K562 (cell line): Measurements from ENCODE around the gene SPI1. TPM values are rescaled to one million over a fixed set of nuclear protein-coding genes. Genes with fewer than 3 reads are reported as not detected.

Experiments used
- ETV5 ChIP-seq: sonication (generic); formaldehyde crosslinking; IDR thresholded peaks from 2 replicates; pipeline ENCODE4 v1.4.0; 2020; ENCODE audit warnings: low read depth, mild to moderate bottlenecking, missing genetic modification reagents
- EZH2 ChIP-seq: IDR thresholded peaks from 2 replicates; pipeline ENCODE4 v1.6.1; 2012; ENCODE audit warnings: low read depth, mild to moderate bottlenecking, inconsistent platforms, low read length, borderline replicate concordance
- FIP1L1 ChIP-seq: fragments of 200-400 bp; formaldehyde crosslinking; IDR thresholded peaks from 2 replicates; pipeline ENCODE4 v1.6.1; 2018; ENCODE audit warnings: mild to moderate bottlenecking, low read depth, low read length; ENCODE audit not compliant: poor library complexity, severe bottlenecking
- MTF1 ChIP-seq: fragments of 250-450 bp; sonication (Bioruptor Pico); IDR thresholded peaks from 2 replicates; pipeline ENCODE4 v1.9.0; 2021; ENCODE audit warnings: moderate library complexity, mild to moderate bottlenecking, inconsistent platforms, borderline replicate concordance
- NFATC3 ChIP-seq: fragments of 450-650 bp; IDR thresholded peaks from 2 replicates; pipeline ENCODE4 v1.6.1; 2017; ENCODE audit warnings: mild to moderate bottlenecking
- RBM25 ChIP-seq: fragments of 200-400 bp; formaldehyde crosslinking; IDR thresholded peaks from 2 replicates; pipeline ENCODE4 v1.6.1; 2018; ENCODE audit warnings: low read length, low read depth, moderate library complexity; ENCODE audit not compliant: severe bottlenecking
- SOX6 ChIP-seq: fragments of 450-650 bp; IDR thresholded peaks from 2 replicates; pipeline ENCODE4 v1.6.1; 2014; ENCODE audit warnings: mild to moderate bottlenecking
- SRF ChIP-seq, 2 experiments: fragments of 250-450, 450-650 bp in 1 of 2; sonication (Bioruptor Pico) in 1 of 2; sonication (generic) in 1 of 2; formaldehyde crosslinking; IDR thresholded peaks; 2 replicates each; pipeline versions ENCODE4 v1.5.0 to v1.5.1; 2020 to 2022; ENCODE audit warnings: mild to moderate bottlenecking in 1 of 2, missing genetic modification reagents in 1 of 2
- THRA ChIP-seq: fragments of 450-650 bp; IDR thresholded peaks from 2 replicates; pipeline ENCODE4 v1.6.1; 2017; ENCODE audit warnings: mild to moderate bottlenecking, moderate library complexity
- ZKSCAN1 ChIP-seq: fragments of 150-350 bp; IDR thresholded peaks from 2 replicates; pipeline ENCODE4 v1.6.1; 2016; ENCODE audit warnings: low read depth, low read length
- ZNF174 ChIP-seq: fragments of 250-450 bp; sonication (Bioruptor Pico); IDR thresholded peaks from 2 replicates; pipeline ENCODE4 v1.4.0; 2020; ENCODE audit warnings: mild to moderate bottlenecking
- ZNF175 ChIP-seq: fragments of 200-800 bp; sonication (Bioruptor generic); IDR thresholded peaks from 2 replicates; pipeline ENCODE4 v1.6.1; 2016; ENCODE audit warnings: low read depth, mild to moderate bottlenecking, missing genetic modification characterization, missing compliant biosample characterization
- ZNF24 ChIP-seq: fragments of 450-650 bp; IDR thresholded peaks from 2 replicates; pipeline ENCODE4 v1.6.1; 2016
- ZNF3 ChIP-seq: fragments of 250-450 bp; sonication (Bioruptor Pico); IDR thresholded peaks from 2 replicates; pipeline ENCODE4 v1.5.0; 2021; ENCODE audit warnings: mild to moderate bottlenecking, moderate library complexity
- ZNF584 ChIP-seq: fragments of 200-800 bp; sonication (Bioruptor generic); IDR thresholded peaks from 2 replicates; pipeline ENCODE4 v1.6.1; 2016; ENCODE audit warnings: low read depth, mild to moderate bottlenecking, missing genetic modification characterization, missing compliant biosample characterization
- ZNF699 ChIP-seq: fragments of 250-450 bp; sonication (Bioruptor Pico); IDR thresholded peaks from 2 replicates; pipeline ENCODE4 v1.8.0; 2021; ENCODE audit warnings: mild to moderate bottlenecking, moderate library complexity; ENCODE audit not compliant: insufficient replicate concordance
- polyA plus RNA-seq, 8 experiments: library from polyadenylated mRNA; depleted of rRNA in 4 of 8; stranded (reverse) in 5 of 8; unstranded in 3 of 8; fragments of >200 nt; fragmentation: Nextera tagmentation in 2 of 8; fragmentation: Illumina TruSeq in 1 of 8; extraction: Ambion mirVana in 2 of 8; extraction: Trizol in 1 of 8; gene quantifications; 2 replicates each; pipeline versions ENCODE4 v1.2.1 to v1.2.3, GENCODE V29; 2011 to 2014; ENCODE audit warnings: inconsistent platforms in 1 of 8, missing spikeins in 1 of 8
- total RNA-seq, 7 experiments: library from RNA; depleted of rRNA in 6 of 7; stranded (reverse); fragments of >200 nt in 6 of 7; fragmentation: Illumina TruSeq in 2 of 7; extraction: Trizol in 2 of 7; gene quantifications; 2 replicates each; pipeline versions ENCODE4 v1.2.1 to v1.2.3, GENCODE V29; 2011 to 2021; ENCODE audit warnings: low replicate concordance in 1 of 7
- TF ChIP-seq, protein P1 (sequence below): sonication (generic); formaldehyde crosslinking; IDR thresholded peaks from 2 replicates; pipeline ENCODE4 v1.8.0; 2022; ENCODE audit warnings: missing genetic modification reagents, mild to moderate bottlenecking, moderate library complexity, borderline replicate concordance
- TF ChIP-seq, protein P2 (sequence below), 2 experiments: fragments of 200-800 bp in 1 of 2; sonication (Bioruptor generic) in 1 of 2; sonication (generic) in 1 of 2; formaldehyde crosslinking in 1 of 2; IDR thresholded peaks in 1 of 2; conservative IDR thresholded peaks in 1 of 2; 2 replicates each; pipeline versions ENCODE4 v1.5.0 to v1.6.1; 2016 to 2020; ENCODE audit warnings: missing compliant biosample characterization in 1 of 2, missing genetic modification characterization in 1 of 2, missing genetic modification reagents in 1 of 2
- TF ChIP-seq, protein P3 (sequence below), 2 experiments: IDR thresholded peaks; 2 replicates each; pipeline ENCODE4 v1.6.1; 2011; ENCODE audit warnings: borderline replicate concordance in 1 of 2, control low read depth in 1 of 2, low read depth in 1 of 2, low read length in 1 of 2, mild to moderate bottlenecking in 1 of 2, mixed read lengths in 1 of 2, moderate library complexity in 1 of 2; ENCODE audit not compliant: insufficient read depth in 1 of 2, insufficient read length in 1 of 2, poor library complexity in 1 of 2, severe bottlenecking in 1 of 2; ENCODE audit errors: extremely low read depth in 1 of 2

Gene SPI1
- total and polyA plus RNA-seq, 9 of the 15 experiments (the other 6 are each of a cell fraction or from before 2014, with no cell fraction given), result 0.10 to 33.7 (median 10.3) TPM

- TF ChIP-seq THRA (no peak), SRF (CRISPR knock-in tag; IDR thresholded peaks at IDR 0.05) (0 out of 4 replicates have a peak, but pooled peaks of 1 of the 2 experiments have one; percentile 13), ZNF174 (CRISPR knock-in tag) (no peak), NFATC3 (no peak), ZNF3 (no peak), SOX6 (peak; percentile 73), ZNF699 (no peak), ZNF175 (CRISPR knock-in tag) (peak; percentile 56), ZNF584 (CRISPR knock-in tag) (0 out of 2 replicates have a peak, but pooled peaks have one; percentile 80), ETV5 (peak; percentile 97), MTF1 (CRISPR knock-in tag) (no peak), ZKSCAN1 (peak; percentile 99), ZNF24 (peak; percentile 86), RBM25 (peak; percentile 58), FIP1L1 (peak; percentile 96), EZH2 (no peak)
- TF ChIP-seq, protein P1, sequence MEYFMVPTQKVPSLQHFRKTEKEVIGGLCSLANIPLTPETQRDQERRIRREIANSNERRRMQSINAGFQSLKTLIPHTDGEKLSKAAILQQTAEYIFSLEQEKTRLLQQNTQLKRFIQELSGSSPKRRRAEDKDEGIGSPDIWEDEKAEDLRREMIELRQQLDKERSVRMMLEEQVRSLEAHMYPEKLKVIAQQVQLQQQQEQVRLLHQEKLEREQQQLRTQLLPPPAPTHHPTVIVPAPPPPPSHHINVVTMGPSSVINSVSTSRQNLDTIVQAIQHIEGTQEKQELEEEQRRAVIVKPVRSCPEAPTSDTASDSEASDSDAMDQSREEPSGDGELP (CRISPR knock-in tag), result peak; percentile 87
- TF ChIP-seq, protein P2, sequence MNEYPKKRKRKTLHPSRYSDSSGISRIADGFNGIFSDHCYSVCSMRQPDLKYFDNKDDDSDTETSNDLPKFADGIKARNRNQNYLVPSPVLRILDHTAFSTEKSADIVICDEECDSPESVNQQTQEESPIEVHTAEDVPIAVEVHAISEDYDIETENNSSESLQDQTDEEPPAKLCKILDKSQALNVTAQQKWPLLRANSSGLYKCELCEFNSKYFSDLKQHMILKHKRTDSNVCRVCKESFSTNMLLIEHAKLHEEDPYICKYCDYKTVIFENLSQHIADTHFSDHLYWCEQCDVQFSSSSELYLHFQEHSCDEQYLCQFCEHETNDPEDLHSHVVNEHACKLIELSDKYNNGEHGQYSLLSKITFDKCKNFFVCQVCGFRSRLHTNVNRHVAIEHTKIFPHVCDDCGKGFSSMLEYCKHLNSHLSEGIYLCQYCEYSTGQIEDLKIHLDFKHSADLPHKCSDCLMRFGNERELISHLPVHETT (CRISPR knock-in tag; conservative IDR thresholded peaks at IDR 0.05 in 1 of 2, IDR thresholded peaks at IDR 0.05 in 1 of 2), result peak in 1 of 2 experiments; percentile 100; a peak in 2 of 4 replicates
- TF ChIP-seq, protein P3, sequence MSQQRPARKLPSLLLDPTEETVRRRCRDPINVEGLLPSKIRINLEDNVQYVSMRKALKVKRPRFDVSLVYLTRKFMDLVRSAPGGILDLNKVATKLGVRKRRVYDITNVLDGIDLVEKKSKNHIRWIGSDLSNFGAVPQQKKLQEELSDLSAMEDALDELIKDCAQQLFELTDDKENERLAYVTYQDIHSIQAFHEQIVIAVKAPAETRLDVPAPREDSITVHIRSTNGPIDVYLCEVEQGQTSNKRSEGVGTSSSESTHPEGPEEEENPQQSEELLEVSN (IDR thresholded peaks at IDR 0.05; ENCODE audit: borderline replicate concordance in 1 of 2, extremely low read depth in 1 of 2, insufficient read depth in 1 of 2, insufficient read length in 1 of 2, low read depth in 1 of 2, low read length in 1 of 2, poor library complexity in 1 of 2, severe bottlenecking in 1 of 2), result peak; percentile 41 to 64
Observed at GRCh38 chr11:47407746-47408590, 29.6 kb upstream of the SPI1 start, which contains the start of gene SLC39A13 (continued).
